ENCODE measurements around the gene ATP6V0A1. TPM values are rescaled to one million over a fixed set of nuclear protein-coding genes. Genes with fewer than 3 reads are reported as not detected.
"Not testable (repeated sequence)": the region's sequence is repeated elsewhere in the genome, so short reads cannot be mapped to it uniquely, and the experiment has no call there.

The ATP6V0A1 gene
- total RNA-seq, 2 experiments from 2014 or later, result 3.4 to 5.6 TPM

DNA sequence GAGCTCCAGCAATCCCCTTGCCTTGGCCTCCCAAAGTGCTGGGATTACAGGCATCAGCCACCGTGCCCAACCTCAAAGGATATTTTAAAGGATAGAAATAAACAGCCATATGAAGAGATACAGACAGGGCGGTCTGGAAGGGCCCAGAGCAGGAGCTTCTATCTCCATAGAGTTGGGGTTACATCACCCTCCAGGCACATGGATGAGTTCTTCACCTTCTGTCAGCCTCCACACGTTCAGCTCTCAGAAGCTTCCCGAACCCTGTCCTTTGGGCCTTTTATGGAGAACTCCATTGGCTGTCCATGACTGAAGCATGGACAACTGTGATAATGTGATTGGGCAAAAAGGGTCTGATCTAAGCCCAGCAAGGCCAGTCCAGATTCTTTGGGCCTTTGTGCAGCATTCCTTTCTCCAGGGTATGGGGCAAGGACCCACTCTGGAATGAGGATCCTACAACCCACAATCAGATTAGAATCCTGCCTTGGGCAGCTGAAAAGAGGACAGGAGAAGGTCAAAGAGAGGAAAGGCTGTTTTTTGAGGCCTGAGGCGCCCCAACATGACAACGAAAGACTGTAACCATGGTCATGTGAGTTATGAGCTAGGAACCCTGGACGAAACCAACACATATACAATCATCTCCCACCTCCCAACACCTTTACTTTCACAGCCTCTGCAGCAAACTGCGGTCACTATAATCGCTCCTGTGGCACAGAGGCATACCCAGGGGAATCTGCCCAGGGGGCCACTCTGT lies 87.3 kb downstream of the ATP6V0A1 start:
- peaks cover 10% of the 10 kb centered on the region for H3K36me3 Mint-ChIP-seq
- H3K9me3 Mint-ChIP-seq, H3K27ac Mint-ChIP-seq, H3K27me3 Mint-ChIP-seq, DNase-seq, H3K4me3 Mint-ChIP-seq: not testable (repeated sequence)
- peaks cover 22% of the 10 kb centered on the region for H3K4me1 Mint-ChIP-seq

DNA sequence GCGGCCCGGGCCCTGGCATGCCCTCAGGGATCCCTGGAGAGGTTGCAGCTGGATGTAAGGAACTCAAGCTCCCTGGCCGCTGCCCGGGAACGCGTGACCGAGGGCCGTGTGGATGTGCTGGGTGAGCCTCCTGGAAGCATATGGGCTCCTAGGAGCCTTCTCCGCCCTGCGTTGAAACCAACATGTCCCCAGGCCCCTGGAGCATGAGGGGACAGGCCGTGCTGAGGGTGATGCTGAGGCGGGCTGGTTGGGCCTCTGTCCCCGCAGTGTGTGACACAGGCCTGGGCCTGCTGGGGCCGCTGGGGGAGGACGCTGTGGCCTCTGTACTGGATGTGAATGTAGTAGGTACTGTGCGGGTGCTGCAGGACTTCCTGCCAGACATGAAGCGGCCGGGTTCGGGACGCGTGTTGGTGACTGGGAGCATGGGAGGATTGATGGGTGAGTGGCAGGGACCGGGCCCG lies 88.4 kb downstream of the ATP6V0A1 start:
- H3K27ac Mint-ChIP-seq, result no peak overlapping the region
- H3K4me3 Mint-ChIP-seq, result no peak overlapping the region

DNA sequence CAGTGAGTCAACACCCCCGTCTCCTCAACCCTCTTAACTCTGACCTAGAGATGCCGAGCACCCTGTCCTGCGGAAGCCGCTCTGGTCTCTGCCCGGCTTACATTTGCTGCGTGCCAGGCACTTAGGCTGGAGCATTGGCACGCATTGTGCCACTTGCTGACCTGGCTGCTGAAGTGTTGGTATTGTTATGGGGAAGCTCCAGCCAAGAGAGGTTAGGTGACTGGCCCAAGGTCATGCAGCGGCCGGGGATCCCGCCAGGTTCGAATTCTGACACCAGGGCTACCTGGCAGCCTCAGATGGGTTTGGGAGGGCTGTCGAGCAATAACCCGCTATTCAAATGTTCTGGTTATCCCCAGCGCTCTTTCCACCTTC lies 89.0 kb downstream of the ATP6V0A1 start:
- Mint-ChIP-seq H3K27ac (no peak overlapping the region), H3K36me3 (peaks cover 5% of the 10 kb centered on the region), H3K4me1 (peaks cover 13% of the 10 kb centered on the region), H3K9me3 (no peaks in the 10 kb centered on the region), H3K4me3 (no peak overlapping the region), H3K27me3 (no peaks in the 10 kb centered on the region)
- no peak for DNase-seq

More for the DNA sequence above, 88.4 kb downstream of the ATP6V0A1 start:
- Mint-ChIP-seq H3K4me1 (peaks cover 13% of the 10 kb centered on the region), H3K36me3 (peaks cover 5% of the 10 kb centered on the region), H3K27me3 (no peaks in the 10 kb centered on the region), H3K9me3 (no peaks in the 10 kb centered on the region)
- DNase-seq, result no peak

DNA sequence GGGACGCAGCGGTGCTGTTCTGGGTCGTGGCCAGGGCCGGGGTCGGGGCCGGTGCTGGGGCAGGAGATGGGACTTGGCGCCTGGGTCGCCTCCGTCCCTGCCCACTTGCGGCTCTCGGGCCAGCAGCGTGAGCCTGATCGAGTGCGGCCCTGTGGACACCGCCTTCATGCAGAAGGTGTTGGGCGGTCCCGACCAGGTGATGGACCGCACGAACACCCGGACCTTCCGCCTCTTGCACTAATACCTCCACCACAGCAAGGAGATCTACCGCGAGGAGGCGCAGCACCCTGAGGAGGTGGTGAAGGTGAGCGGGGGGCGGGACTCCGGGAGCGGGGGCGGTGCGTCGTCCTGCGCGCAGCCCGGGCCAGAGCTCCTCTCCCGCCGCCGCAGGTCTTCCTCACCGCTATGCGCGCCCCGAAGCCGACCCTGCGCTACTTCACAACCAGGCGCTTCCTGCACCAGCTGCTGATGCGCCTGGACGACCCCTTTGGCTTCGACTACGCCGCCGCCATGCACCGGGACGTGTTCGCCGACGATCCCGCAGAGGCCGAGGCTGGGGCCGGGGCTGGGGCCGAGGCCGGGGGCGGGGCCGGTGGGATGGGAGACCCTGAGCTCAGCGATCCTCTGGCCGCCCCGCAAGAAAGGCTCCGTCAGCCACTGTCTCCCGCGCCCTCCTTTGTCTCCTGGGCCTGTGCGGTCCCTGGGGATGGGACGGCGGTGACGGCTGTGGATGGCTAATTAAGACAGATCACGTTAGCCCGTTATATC lies 89.6 kb downstream of the ATP6V0A1 start:
- no peaks in the 10 kb centered on the region for H3K9me3 Mint-ChIP-seq
- peak overlapping the region; percentile 10 for H3K4me3 Mint-ChIP-seq
- H3K36me3 Mint-ChIP-seq, result peaks cover 2% of the 10 kb centered on the region
- DNase-seq, result peak; percentile 85
- H3K4me1 Mint-ChIP-seq, result peaks cover 13% of the 10 kb centered on the region
- H3K27me3 Mint-ChIP-seq, result no peaks in the 10 kb centered on the region
- no peak overlapping the region for H3K27ac Mint-ChIP-seq

DNA sequence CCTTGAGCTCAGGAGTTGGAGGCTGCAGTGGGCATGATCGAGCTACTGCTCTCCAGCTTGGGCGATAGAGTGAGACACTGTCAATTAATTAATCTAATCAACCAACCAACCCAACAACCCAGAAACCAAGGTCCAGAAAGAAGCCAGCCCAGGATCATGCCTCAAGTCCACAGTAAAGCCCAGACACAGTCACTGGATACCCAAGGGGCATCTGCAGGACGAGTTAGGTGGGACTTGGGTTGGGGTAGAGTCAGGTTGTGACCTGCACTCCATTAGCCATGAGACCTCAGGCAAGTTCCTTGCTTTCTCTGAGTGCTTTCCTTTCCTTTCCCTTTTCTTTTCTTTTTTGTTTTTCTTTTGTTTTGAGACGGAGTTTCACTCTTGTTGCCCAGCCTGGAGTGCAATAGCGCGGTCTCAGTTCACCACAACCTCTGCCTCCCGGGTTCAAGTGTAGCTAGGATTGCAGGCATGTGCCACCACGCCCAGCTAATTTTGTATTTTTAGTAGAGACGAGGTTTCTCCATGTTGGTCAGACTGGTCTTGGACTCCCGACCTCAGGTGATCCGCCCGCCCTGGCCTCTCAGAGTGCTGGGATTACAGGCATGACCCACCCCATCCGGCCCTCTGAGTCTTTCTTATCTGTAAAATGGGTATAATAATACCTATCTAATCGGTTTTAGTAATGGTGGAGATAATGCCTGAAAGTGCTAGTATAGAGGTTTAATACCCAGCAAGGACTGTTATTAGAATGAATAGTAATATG lies 90.5 kb downstream of the ATP6V0A1 start:
- H3K4me1 Mint-ChIP-seq, result peaks cover 18% of the 10 kb centered on the region
- H3K9me3 Mint-ChIP-seq, result no peaks in the 10 kb centered on the region
- no peaks in the 10 kb centered on the region for H3K27me3 Mint-ChIP-seq
- no peak for DNase-seq
- peaks cover 2% of the 10 kb centered on the region for H3K36me3 Mint-ChIP-seq
- peak overlapping the region; percentile 7 for H3K4me3 Mint-ChIP-seq
- no peak overlapping the region for H3K27ac Mint-ChIP-seq

DNA sequence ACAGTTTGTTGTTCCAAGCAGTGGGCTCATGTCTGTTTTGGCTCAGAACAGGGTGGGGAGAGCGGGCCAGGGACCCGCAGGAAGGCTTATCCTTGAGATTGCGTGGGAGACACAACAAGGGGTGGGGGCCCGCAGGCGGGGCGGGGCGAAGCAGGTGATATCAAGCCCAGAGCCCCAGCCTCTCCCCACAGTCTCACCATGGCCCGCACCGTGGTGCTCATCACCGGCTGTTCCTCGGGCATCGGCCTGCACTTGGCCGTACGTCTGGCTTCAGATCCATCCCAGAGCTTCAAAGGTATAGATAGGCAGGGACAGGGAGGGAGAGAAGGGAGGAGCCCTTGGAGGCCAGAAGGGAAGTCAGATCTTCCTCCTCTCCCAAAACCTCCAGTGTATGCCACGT lies 94.1 kb downstream of the ATP6V0A1 start, which contains the start of gene HSD17B1:
TSS of gene HSD17B1 (plus strand) at position 188 of the 400 bp plus-strand sequence. CDS start at position 199, 11 bp downstream.
- not testable (repeated sequence) for H3K36me3 Mint-ChIP-seq, H3K9me3 Mint-ChIP-seq, DNase-seq, H3K27me3 Mint-ChIP-seq
- Mint-ChIP-seq H3K4me1 (peaks cover 21% of the 10 kb centered on the region), H3K27ac (peak within 1 kb of the TSS; percentile 16), H3K4me3 (peak within 1 kb of the TSS; percentile 91)

DNA sequence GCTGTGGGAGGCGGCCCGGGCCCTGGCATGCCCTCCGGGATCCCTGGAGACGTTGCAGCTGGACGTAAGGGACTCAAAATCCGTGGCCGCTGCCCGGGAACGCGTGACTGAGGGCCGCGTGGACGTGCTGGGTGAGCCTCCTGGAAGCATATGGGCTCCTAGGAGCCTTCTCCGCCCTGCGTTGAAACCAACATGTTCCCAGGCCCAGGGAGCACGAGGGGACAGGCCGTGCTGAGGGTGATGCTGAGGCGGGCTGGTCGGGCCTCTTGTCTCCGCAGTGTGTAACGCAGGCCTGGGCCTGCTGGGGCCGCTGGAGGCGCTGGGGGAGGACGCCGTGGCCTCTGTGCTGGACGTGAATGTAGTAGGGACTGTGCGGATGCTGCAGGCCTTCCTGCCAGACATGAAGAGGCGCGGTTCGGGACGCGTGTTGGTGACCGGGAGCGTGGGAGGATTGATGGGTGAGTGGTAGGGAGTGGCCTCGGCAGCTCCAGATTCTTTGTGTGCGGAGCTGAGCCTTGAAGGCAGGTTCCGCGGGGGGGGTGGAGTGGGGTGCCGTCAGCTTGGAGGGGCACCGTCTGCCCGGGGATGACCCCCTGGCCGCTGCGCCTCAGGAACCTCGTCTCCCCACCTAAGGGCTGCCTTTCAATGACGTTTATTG lies 94.6 kb downstream of the ATP6V0A1 start:
- peak overlapping the region; percentile 16 for H3K27ac Mint-ChIP-seq
- peaks cover 21% of the 10 kb centered on the region for H3K4me1 Mint-ChIP-seq
- H3K4me3 Mint-ChIP-seq, result peak overlapping the region; percentile 91
- no peaks in the 10 kb centered on the region for H3K9me3 Mint-ChIP-seq
- DNase-seq, result no peak
- no peaks in the 10 kb centered on the region for H3K27me3 Mint-ChIP-seq
- no peaks in the 10 kb centered on the region for H3K36me3 Mint-ChIP-seq

DNA sequence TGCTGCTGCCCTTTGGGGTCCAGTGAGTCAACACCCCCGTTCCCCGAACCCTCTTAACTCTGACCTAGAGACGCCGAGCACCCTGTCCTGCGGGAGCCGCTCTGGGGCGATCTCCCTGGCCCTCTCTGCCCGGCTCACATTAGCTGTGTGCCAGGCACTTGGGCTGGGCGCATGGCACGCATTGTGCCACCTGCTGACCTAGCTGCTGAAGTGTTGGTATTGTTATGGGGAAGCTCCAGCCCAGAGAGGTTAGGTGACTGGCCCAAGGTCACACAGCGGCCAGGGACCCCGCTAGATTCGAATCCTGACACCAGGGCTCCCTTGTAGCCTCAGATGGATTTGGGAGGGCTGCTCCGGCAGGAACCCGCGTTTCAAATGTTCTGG lies 95.2 kb downstream of the ATP6V0A1 start:
- peak overlapping the region; percentile 90 for H3K27ac Mint-ChIP-seq
- DNase-seq, result no peak

DNA sequence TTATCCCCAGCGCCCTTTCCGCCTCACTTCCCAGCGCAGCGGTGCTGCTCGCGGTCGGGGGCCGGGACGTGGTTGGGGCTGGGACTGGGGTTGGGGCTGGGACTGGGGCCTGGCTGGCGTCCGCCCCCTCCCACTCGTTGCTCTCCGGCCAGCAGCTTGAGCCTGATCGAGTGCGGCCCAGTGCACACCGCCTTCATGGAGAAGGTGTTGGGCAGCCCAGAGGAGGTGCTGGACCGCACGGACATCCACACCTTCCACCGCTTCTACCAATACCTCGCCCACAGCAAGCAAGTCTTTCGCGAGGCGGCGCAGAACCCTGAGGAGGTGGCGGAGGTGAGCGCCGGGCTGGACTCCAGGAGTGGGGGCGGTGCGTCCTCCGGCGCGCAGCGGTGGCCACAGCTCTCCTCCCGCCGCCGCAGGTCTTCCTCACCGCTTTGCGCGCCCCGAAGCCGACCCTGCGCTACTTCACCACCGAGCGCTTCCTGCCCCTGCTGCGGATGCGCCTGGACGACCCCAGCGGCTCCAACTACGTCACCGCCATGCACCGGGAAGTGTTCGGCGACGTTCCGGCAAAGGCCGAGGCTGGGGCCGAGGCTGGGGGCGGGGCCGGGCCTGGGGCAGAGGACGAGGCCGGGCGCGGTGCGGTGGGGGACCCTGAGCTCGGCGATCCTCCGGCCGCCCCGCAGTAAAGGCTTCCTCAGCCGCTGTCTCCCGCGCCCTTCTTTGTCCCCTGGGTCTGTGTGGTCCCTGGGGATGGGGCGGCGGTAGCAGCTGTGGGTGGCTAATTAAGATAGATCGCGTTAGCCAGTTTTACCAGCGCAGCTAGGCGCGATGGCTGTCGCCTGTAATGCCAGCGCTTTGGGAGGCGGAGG lies 95.8 kb downstream of the ATP6V0A1 start:
- Mint-ChIP-seq H3K4me1 (peaks cover 12% of the 10 kb centered on the region), H3K36me3 (no peaks in the 10 kb centered on the region), H3K27me3 (no peaks in the 10 kb centered on the region), H3K27ac (peak overlapping the region; percentile 90), H3K4me3 (peak overlapping the region; percentile 91), H3K9me3 (no peaks in the 10 kb centered on the region)
- DNase-seq, result peak; percentile 90

More for the DNA sequence above, 95.2 kb downstream of the ATP6V0A1 start:
- Mint-ChIP-seq H3K9me3 (no peaks in the 10 kb centered on the region), H3K36me3 (no peaks in the 10 kb centered on the region), H3K4me3 (peak overlapping the region; percentile 91), H3K27me3 (no peaks in the 10 kb centered on the region), H3K4me1 (peaks cover 18% of the 10 kb centered on the region)

DNA sequence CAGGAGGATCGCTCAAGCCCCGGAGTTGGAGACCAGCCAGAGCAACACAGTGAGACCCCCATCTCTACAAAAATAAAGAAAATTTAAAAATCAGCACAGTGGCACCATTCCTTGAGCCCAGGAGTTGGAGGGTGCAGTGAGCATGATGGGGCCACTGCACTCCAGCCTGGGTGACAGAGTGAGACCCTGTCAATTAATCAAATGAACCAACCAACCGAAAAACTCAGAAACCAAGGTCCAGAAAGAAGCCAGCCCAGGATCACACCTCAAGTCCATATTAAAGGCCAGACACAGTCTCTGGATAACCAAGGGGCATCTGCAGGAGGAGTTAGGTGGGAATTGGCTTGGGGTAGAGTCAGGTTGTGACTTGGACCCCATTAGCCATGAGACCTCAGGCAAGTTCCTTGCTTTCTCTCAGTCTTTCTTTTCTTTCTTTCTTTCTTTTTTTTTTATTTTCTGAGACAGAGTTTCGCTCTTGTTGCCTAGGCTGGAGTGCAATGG lies 96.5 kb downstream of the ATP6V0A1 start:
- H3K9me3 Mint-ChIP-seq, result no peaks in the 10 kb centered on the region
- H3K27me3 Mint-ChIP-seq, result no peaks in the 10 kb centered on the region
- H3K36me3 Mint-ChIP-seq, result no peaks in the 10 kb centered on the region
- no peak for DNase-seq
- H3K4me1 Mint-ChIP-seq, result peaks cover 12% of the 10 kb centered on the region
- H3K4me3 Mint-ChIP-seq, result peak overlapping the region; percentile 91
- peak overlapping the region; percentile 90 for H3K27ac Mint-ChIP-seq

DNA sequence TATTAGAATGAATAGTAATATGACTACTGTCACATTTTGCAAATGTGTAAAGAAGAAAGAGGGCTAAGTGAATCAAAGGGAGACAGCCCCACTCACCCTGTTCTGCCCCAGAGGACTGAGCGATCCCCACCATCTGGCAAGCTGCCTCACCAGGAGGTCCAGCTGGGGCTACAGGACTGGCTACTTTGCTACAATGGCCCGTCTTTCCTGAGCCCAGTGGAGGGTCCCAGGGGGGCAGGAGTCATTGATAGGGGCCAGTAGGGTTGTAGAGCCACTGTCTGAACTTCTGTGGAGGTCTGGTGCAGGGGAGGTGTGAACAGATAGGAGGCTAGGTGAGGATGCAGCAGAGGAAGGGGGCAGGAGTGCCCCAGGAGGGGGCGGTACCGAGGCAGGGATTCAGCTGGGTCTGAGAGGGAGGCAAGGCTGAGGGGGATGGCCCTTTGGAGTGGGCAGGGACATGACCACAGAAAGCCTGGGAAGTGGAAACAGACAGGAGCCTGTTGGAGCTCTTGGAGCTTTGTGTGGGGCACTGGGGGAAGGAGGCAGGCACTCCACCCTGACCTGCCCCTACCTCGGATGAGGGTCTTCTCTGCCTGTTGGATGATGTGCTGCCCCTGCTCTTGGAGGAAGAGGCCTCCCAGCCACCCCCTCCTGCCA lies 97.4 kb downstream of the ATP6V0A1 start:
- H3K9me3 Mint-ChIP-seq, H3K27me3 Mint-ChIP-seq, H3K27ac Mint-ChIP-seq, H3K4me3 Mint-ChIP-seq, H3K36me3 Mint-ChIP-seq, DNase-seq: not testable (repeated sequence)
- peaks cover 12% of the 10 kb centered on the region for H3K4me1 Mint-ChIP-seq

DNA sequence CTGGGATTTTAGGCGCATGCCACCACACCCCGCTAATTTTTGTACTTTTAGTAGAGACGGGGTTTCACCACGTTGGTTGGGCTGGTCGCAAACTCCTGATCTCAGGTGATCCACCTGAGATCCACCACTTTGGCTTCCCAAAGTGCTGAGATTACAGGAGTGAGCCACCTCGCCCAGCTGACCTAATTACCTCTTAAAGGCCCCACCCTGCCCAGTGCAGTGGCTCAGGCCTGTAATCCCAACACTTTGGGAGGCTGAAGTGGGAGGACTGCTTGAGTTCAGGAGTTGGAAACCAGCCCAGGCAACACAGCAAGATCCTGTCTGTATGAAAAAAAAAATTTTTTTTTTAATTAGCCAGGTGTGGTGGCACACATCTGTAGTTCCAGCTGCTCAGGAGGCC lies 100.4 kb downstream of the ATP6V0A1 start:
- Mint-ChIP-seq H3K27ac (no peak overlapping the region), H3K4me1 (peaks cover 18% of the 10 kb centered on the region), H3K27me3 (no peaks in the 10 kb centered on the region), H3K4me3 (no peak overlapping the region), H3K9me3 (no peaks in the 10 kb centered on the region), H3K36me3 (peaks cover 11% of the 10 kb centered on the region)
- no peak for DNase-seq

DNA sequence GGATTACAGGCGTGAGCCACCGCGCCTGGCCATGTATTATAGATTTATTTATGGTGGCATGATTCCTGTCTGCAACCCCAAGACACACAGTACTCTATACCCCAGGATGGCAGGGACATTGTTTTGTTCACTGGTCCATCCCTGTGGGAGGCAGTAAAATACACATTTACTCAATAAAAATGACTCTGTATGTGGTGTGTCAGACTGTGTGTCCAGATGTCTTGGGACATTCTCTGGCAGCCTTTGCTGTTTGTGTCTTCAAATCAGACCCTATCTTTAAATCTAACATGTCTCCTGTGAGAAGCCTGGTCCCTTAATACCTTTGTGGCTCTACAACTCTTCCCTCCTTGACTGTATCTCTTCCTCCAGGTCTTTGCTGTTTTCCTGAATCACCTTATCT lies 101.6 kb downstream of the ATP6V0A1 start:
- Mint-ChIP-seq H3K4me1 (peaks cover 18% of the 10 kb centered on the region), H3K27ac (no peak overlapping the region), H3K36me3 (peaks cover 11% of the 10 kb centered on the region), H3K9me3 (no peaks in the 10 kb centered on the region), H3K4me3 (peak overlapping the region; percentile 57), H3K27me3 (no peaks in the 10 kb centered on the region)
- DNase-seq, result no peak
